ENCODE results near the gene RGS17. TPM values are rescaled to one million over a fixed set of nuclear protein-coding genes. Genes with fewer than 3 reads are reported as not detected.

The RGS17 gene
- total and polyA plus RNA-seq, 2 of the 13 experiments (the other 11 are each of a cell fraction or from before 2014, with no cell fraction given), result 0.04 TPM; not detected in 1

DNA sequence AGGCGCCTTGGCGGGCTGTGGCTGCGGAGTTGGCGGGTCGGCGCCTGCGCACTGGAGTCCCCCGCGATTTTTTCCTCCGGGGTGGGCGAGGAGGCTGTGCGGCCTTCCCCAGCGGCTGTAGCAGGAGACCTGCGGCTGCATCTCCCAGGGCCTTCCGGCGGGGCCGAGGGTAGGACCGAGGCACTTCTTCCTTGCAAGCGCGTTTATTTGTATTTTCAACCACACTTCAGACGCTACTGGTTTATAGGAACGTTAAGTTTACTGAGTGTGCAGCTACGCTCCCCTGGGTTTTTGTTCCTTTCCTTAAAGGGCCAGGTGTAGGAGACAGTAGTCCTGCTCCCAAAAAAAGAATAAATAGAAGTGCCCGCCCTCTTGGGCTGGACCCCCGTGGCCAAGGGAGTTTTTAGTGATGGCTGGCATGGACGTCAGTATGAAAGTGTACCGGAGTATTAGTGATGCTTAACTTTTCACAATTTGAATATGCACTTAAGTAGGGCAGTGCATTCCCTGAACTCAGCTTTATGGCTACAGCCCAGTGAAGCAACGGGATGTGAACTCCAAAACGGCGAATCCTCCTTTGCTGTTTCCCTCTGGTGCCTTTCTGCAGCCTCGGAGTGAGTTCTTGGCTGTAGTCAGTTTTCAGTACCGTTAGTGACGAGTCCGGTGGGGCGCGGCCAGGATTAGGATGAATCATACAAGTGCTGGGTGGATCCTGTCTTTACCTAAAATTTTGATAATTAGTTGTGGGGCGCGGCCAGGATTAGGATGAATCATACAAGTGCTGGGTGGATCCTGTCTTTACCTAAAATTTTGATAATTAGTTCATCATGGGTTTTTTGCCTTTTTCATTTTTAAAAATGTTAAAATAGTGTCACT, 147.2 kb downstream of the RGS17 start (continued):
- TF ChIP-seq, protein P1, sequence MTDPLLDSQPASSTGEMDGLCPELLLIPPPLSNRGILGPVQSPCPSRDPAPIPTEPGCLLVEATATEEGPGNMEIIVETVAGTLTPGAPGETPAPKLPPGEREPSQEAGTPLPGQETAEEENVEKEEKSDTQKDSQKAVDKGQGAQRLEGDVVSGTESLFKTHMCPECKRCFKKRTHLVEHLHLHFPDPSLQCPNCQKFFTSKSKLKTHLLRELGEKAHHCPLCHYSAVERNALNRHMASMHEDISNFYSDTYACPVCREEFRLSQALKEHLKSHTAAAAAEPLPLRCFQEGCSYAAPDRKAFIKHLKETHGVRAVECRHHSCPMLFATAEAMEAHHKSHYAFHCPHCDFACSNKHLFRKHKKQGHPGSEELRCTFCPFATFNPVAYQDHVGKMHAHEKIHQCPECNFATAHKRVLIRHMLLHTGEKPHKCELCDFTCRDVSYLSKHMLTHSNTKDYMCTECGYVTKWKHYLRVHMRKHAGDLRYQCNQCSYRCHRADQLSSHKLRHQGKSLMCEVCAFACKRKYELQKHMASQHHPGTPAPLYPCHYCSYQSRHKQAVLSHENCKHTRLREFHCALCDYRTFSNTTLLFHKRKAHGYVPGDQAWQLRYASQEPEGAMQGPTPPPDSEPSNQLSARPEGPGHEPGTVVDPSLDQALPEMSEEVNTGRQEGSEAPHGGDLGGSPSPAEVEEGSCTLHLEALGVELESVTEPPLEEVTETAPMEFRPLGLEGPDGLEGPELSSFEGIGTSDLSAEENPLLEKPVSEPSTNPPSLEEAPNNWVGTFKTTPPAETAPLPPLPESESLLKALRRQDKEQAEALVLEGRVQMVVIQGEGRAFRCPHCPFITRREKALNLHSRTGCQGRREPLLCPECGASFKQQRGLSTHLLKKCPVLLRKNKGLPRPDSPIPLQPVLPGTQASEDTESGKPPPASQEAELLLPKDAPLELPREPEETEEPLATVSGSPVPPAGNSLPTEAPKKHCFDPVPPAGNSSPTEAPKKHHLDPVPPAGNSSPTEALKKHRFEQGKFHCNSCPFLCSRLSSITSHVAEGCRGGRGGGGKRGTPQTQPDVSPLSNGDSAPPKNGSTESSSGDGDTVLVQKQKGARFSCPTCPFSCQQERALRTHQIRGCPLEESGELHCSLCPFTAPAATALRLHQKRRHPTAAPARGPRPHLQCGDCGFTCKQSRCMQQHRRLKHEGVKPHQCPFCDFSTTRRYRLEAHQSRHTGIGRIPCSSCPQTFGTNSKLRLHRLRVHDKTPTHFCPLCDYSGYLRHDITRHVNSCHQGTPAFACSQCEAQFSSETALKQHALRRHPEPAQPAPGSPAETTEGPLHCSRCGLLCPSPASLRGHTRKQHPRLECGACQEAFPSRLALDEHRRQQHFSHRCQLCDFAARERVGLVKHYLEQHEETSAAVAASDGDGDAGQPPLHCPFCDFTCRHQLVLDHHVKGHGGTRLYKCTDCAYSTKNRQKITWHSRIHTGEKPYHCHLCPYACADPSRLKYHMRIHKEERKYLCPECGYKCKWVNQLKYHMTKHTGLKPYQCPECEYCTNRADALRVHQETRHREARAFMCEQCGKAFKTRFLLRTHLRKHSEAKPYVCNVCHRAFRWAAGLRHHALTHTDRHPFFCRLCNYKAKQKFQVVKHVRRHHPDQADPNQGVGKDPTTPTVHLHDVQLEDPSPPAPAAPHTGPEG (CRISPR knock-in tag; IDR thresholded peaks at IDR 0.05), result no peak
- TF ChIP-seq AKAP8 (CRISPR knock-in tag; IDR thresholded peaks at IDR 0.05) (no peak), RFX5 (IDR thresholded peaks at IDR 0.05; ENCODE audit: low read depth, low read length) (no peak), ZNF557 (CRISPR knock-in tag; IDR thresholded peaks at IDR 0.05) (no peak), NFE2 (CRISPR knock-in tag; IDR thresholded peaks at IDR 0.05) (no peak), RFXAP (CRISPR knock-in tag; IDR thresholded peaks at IDR 0.05; ENCODE audit: borderline replicate concordance) (0 out of 2 replicates have a peak, but pooled peaks have one; percentile 90), NR2F2 (IDR thresholded peaks at IDR 0.05; ENCODE audit: borderline replicate concordance, low read depth) (no peak; the same call in 1 of the 2 replicates), MTA3 (CRISPR knock-in tag; IDR thresholded peaks at IDR 0.05) (no peak), NCOA1 (CRISPR knock-in tag; IDR thresholded peaks at IDR 0.05) (peak; percentile 52; the same call in 1 of the 2 replicates)
- TF ChIP-seq, protein P2, sequence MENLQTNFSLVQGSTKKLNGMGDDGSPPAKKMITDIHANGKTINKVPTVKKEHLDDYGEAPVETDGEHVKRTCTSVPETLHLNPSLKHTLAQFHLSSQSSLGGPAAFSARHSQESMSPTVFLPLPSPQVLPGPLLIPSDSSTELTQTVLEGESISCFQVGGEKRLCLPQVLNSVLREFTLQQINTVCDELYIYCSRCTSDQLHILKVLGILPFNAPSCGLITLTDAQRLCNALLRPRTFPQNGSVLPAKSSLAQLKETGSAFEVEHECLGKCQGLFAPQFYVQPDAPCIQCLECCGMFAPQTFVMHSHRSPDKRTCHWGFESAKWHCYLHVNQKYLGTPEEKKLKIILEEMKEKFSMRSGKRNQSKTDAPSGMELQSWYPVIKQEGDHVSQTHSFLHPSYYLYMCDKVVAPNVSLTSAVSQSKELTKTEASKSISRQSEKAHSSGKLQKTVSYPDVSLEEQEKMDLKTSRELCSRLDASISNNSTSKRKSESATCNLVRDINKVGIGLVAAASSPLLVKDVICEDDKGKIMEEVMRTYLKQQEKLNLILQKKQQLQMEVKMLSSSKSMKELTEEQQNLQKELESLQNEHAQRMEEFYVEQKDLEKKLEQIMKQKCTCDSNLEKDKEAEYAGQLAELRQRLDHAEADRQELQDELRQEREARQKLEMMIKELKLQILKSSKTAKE (CRISPR knock-in tag; IDR thresholded peaks at IDR 0.05; ENCODE audit: borderline replicate concordance), result no peak
- TF ChIP-seq, protein P3, sequence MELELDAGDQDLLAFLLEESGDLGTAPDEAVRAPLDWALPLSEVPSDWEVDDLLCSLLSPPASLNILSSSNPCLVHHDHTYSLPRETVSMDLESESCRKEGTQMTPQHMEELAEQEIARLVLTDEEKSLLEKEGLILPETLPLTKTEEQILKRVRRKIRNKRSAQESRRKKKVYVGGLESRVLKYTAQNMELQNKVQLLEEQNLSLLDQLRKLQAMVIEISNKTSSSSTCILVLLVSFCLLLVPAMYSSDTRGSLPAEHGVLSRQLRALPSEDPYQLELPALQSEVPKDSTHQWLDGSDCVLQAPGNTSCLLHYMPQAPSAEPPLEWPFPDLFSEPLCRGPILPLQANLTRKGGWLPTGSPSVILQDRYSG (CRISPR knock-in tag; IDR thresholded peaks at IDR 0.05), result 0 out of 2 replicates have a peak, but pooled peaks have one; percentile 8
- TF ChIP-seq, protein P4, sequence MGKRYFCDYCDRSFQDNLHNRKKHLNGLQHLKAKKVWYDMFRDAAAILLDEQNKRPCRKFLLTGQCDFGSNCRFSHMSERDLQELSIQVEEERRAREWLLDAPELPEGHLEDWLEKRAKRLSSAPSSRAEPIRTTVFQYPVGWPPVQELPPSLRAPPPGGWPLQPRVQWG (CRISPR knock-in tag; IDR thresholded peaks at IDR 0.05; ENCODE audit: borderline replicate concordance, low read depth), result no peak
- TF ChIP-seq, protein P5, sequence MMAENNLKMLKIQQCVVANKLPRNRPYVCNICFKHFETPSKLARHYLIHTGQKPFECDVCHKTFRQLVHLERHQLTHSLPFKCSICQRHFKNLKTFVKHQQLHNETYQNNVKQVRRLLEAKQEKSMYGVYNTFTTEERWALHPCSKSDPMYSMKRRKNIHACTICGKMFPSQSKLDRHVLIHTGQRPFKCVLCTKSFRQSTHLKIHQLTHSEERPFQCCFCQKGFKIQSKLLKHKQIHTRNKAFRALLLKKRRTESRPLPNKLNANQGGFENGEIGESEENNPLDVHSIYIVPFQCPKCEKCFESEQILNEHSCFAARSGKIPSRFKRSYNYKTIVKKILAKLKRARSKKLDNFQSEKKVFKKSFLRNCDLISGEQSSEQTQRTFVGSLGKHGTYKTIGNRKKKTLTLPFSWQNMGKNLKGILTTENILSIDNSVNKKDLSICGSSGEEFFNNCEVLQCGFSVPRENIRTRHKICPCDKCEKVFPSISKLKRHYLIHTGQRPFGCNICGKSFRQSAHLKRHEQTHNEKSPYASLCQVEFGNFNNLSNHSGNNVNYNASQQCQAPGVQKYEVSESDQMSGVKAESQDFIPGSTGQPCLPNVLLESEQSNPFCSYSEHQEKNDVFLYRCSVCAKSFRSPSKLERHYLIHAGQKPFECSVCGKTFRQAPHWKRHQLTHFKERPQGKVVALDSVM (CRISPR knock-in tag; IDR thresholded peaks at IDR 0.05), result peak; percentile 86
- TF ChIP-seq, protein P6, sequence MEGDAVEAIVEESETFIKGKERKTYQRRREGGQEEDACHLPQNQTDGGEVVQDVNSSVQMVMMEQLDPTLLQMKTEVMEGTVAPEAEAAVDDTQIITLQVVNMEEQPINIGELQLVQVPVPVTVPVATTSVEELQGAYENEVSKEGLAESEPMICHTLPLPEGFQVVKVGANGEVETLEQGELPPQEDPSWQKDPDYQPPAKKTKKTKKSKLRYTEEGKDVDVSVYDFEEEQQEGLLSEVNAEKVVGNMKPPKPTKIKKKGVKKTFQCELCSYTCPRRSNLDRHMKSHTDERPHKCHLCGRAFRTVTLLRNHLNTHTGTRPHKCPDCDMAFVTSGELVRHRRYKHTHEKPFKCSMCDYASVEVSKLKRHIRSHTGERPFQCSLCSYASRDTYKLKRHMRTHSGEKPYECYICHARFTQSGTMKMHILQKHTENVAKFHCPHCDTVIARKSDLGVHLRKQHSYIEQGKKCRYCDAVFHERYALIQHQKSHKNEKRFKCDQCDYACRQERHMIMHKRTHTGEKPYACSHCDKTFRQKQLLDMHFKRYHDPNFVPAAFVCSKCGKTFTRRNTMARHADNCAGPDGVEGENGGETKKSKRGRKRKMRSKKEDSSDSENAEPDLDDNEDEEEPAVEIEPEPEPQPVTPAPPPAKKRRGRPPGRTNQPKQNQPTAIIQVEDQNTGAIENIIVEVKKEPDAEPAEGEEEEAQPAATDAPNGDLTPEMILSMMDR (CRISPR knock-in tag; IDR thresholded peaks at IDR 0.05), result 0 out of 2 replicates have a peak, but pooled peaks have one; percentile 10
